ENCODE data around the gene MUCL3.
"Not testable (repeated sequence)": the region's sequence is repeated elsewhere in the genome, so short reads cannot be mapped to it uniquely, and the experiment has no call there.

The MUCL3 gene

GRCh38 chr6:30924040-30924627 lies 16.6 kb upstream of the MUCL3 start:
- H3K79me2 ChIP-seq (ENCODE audit: control insufficient read depth, insufficient read depth, low read length, unreplicated experiment), result not testable (repeated sequence)
- peaks cover 17% of the 10 kb centered on the region; the same call in 1 of the 2 replicates for H3K36me3 ChIP-seq (ENCODE audit: insufficient read depth, low read length)

GRCh38 chr6:30926644-30927043 lies 14.1 kb upstream of the MUCL3 start:
- peaks cover 13% of the 10 kb centered on the region; the same call in 1 of the 2 replicates for H3K36me3 ChIP-seq (ENCODE audit: insufficient read depth, low read length)
- H3K27ac ChIP-seq (ENCODE audit: low read depth, low read length), result no peak overlapping the region
- H2AFZ ChIP-seq (ENCODE audit: low read length, unreplicated experiment), result no peak overlapping the region
- no peak overlapping the region for H3K4me3 ChIP-seq (ENCODE audit: low read depth, low read length)
- no peaks in the 10 kb centered on the region for H3K79me2 ChIP-seq (ENCODE audit: control insufficient read depth, insufficient read depth, low read length, unreplicated experiment)
- H3K27me3 ChIP-seq (ENCODE audit: insufficient read depth, low read length), result no peaks in the 10 kb centered on the region
- H3K4me1 ChIP-seq (ENCODE audit: control insufficient read depth, insufficient read depth, low read length, unreplicated experiment), result peaks cover 5% of the 10 kb centered on the region

More at GRCh38 chr6:30924040-30924627, 16.6 kb upstream of the MUCL3 start:
- not testable (repeated sequence) for H3K4me3 ChIP-seq (ENCODE audit: low read depth, low read length); H3K4me1 ChIP-seq (ENCODE audit: control insufficient read depth, insufficient read depth, low read length, unreplicated experiment); H3K27me3 ChIP-seq (ENCODE audit: insufficient read depth, low read length); H2AFZ ChIP-seq (ENCODE audit: low read length, unreplicated experiment); H3K27ac ChIP-seq (ENCODE audit: low read depth, low read length)

- H3K27ac ChIP-seq (ENCODE audit: low read depth, low read length); H2AFZ ChIP-seq (ENCODE audit: low read length, unreplicated experiment): not testable (repeated sequence)
- peaks cover 13% of the 10 kb centered on the region; the same call in 1 of the 2 replicates for H3K36me3 ChIP-seq (ENCODE audit: insufficient read depth, low read length)
Measured at GRCh38 chr6:30927080-30927479, 13.7 kb upstream of the MUCL3 start.

GRCh38 chr6:30928677-30929076 lies 12.1 kb upstream of the MUCL3 start:
- no peak overlapping the region for H3K4me3 ChIP-seq (ENCODE audit: low read depth, low read length)
- peaks cover 13% of the 10 kb centered on the region; the same call in 1 of the 2 replicates for H3K36me3 ChIP-seq (ENCODE audit: insufficient read depth, low read length)
- peaks cover 5% of the 10 kb centered on the region for H3K4me1 ChIP-seq (ENCODE audit: control insufficient read depth, insufficient read depth, low read length, unreplicated experiment)
- H3K27me3 ChIP-seq (ENCODE audit: insufficient read depth, low read length), result no peaks in the 10 kb centered on the region
- no peak overlapping the region for H2AFZ ChIP-seq (ENCODE audit: low read length, unreplicated experiment)
- H3K27ac ChIP-seq (ENCODE audit: low read depth, low read length), result no peak overlapping the region
- H3K79me2 ChIP-seq (ENCODE audit: control insufficient read depth, insufficient read depth, low read length, unreplicated experiment), result no peaks in the 10 kb centered on the region

More at GRCh38 chr6:30927080-30927479, 13.7 kb upstream of the MUCL3 start:
- not testable (repeated sequence) for H3K79me2 ChIP-seq (ENCODE audit: control insufficient read depth, insufficient read depth, low read length, unreplicated experiment); H3K4me3 ChIP-seq (ENCODE audit: low read depth, low read length); H3K27me3 ChIP-seq (ENCODE audit: insufficient read depth, low read length); H3K4me1 ChIP-seq (ENCODE audit: control insufficient read depth, insufficient read depth, low read length, unreplicated experiment)

- Histone ChIP-seq H3K79me2 (ENCODE audit: control insufficient read depth, insufficient read depth, low read length, unreplicated experiment) (no peaks in the 10 kb centered on the region), H2AFZ (ENCODE audit: low read length, unreplicated experiment) (no peak overlapping the region), H3K27me3 (ENCODE audit: insufficient read depth, low read length) (no peaks in the 10 kb centered on the region), H3K4me3 (ENCODE audit: low read depth, low read length) (no peak overlapping the region), H3K36me3 (ENCODE audit: insufficient read depth, low read length) (peaks cover 13% of the 10 kb centered on the region; the same call in 1 of the 2 replicates), H3K27ac (ENCODE audit: low read depth, low read length) (no peak overlapping the region), H3K4me1 (ENCODE audit: control insufficient read depth, insufficient read depth, low read length, unreplicated experiment) (peaks cover 5% of the 10 kb centered on the region)
Measured at GRCh38 chr6:30930506-30930905, 10.3 kb upstream of the MUCL3 start.

- Histone ChIP-seq H2AFZ (ENCODE audit: low read length, unreplicated experiment) (no peak overlapping the region), H3K4me3 (ENCODE audit: low read depth, low read length) (no peak overlapping the region), H3K27ac (ENCODE audit: low read depth, low read length) (no peak overlapping the region), H3K4me1 (ENCODE audit: control insufficient read depth, insufficient read depth, low read length, unreplicated experiment) (peaks cover 5% of the 10 kb centered on the region), H3K79me2 (ENCODE audit: control insufficient read depth, insufficient read depth, low read length, unreplicated experiment) (no peaks in the 10 kb centered on the region), H3K36me3 (ENCODE audit: insufficient read depth, low read length) (peaks cover 13% of the 10 kb centered on the region; the same call in 1 of the 2 replicates), H3K27me3 (ENCODE audit: insufficient read depth, low read length) (no peaks in the 10 kb centered on the region)
Measured at GRCh38 chr6:30931272-30931671, 9.5 kb upstream of the MUCL3 start.

- peaks cover 13% of the 10 kb centered on the region; the same call in 1 of the 2 replicates for H3K36me3 ChIP-seq (ENCODE audit: insufficient read depth, low read length)
- H3K4me3 ChIP-seq (ENCODE audit: low read depth, low read length), result no peak within 1 kb of the TSS
- H3K27ac ChIP-seq (ENCODE audit: low read depth, low read length), result no peak within 1 kb of the TSS
- no peaks in the 10 kb centered on the region for H3K27me3 ChIP-seq (ENCODE audit: insufficient read depth, low read length)
- H2AFZ ChIP-seq (ENCODE audit: low read length, unreplicated experiment), result no peak within 1 kb of the TSS
- no peaks in the 10 kb centered on the region for H3K79me2 ChIP-seq (ENCODE audit: control insufficient read depth, insufficient read depth, low read length, unreplicated experiment)
- no peaks in the 10 kb centered on the region for H3K4me1 ChIP-seq (ENCODE audit: control insufficient read depth, insufficient read depth, low read length, unreplicated experiment)
Measured at GRCh38 chr6:30931969-30932645, 8.7 kb upstream of the MUCL3 start, which contains the start of gene SFTA2. Gene SFTA2, minus strand, starts transcription at chr6:30932170. Its CDS starts 74 bp downstream, at chr6:30932096.

- Histone ChIP-seq H3K36me3 (ENCODE audit: insufficient read depth, low read length) (peaks cover 11% of the 10 kb centered on the region; the same call in 1 of the 2 replicates), H3K79me2 (ENCODE audit: control insufficient read depth, insufficient read depth, low read length, unreplicated experiment) (no peaks in the 10 kb centered on the region), H3K4me1 (ENCODE audit: control insufficient read depth, insufficient read depth, low read length, unreplicated experiment) (no peaks in the 10 kb centered on the region), H2AFZ (ENCODE audit: low read length, unreplicated experiment) (no peak overlapping the region), H3K27ac (ENCODE audit: low read depth, low read length) (no peak overlapping the region), H3K4me3 (ENCODE audit: low read depth, low read length) (no peak overlapping the region), H3K27me3 (ENCODE audit: insufficient read depth, low read length) (no peaks in the 10 kb centered on the region)
Measured at GRCh38 chr6:30932665-30933365, 8.0 kb upstream of the MUCL3 start.

- Histone ChIP-seq H3K79me2 (ENCODE audit: control insufficient read depth, insufficient read depth, low read length, unreplicated experiment) (no peaks in the 10 kb centered on the region), H3K4me3 (ENCODE audit: low read depth, low read length) (no peak overlapping the region), H2AFZ (ENCODE audit: low read length, unreplicated experiment) (no peak overlapping the region), H3K4me1 (ENCODE audit: control insufficient read depth, insufficient read depth, low read length, unreplicated experiment) (no peaks in the 10 kb centered on the region), H3K27me3 (ENCODE audit: insufficient read depth, low read length) (no peaks in the 10 kb centered on the region), H3K36me3 (ENCODE audit: insufficient read depth, low read length) (no peaks in the 10 kb centered on the region), H3K27ac (ENCODE audit: low read depth, low read length) (no peak overlapping the region)
Measured at GRCh38 chr6:30935018-30935417, 5.8 kb upstream of the MUCL3 start.

- no peaks in the 10 kb centered on the region for H3K36me3 ChIP-seq (ENCODE audit: insufficient read depth, low read length)
- no peak overlapping the region for H2AFZ ChIP-seq (ENCODE audit: low read length, unreplicated experiment)
- H3K79me2 ChIP-seq (ENCODE audit: control insufficient read depth, insufficient read depth, low read length, unreplicated experiment), result no peaks in the 10 kb centered on the region
- H3K27me3 ChIP-seq (ENCODE audit: insufficient read depth, low read length), result no peaks in the 10 kb centered on the region
- peaks cover 2% of the 10 kb centered on the region for H3K4me1 ChIP-seq (ENCODE audit: control insufficient read depth, insufficient read depth, low read length, unreplicated experiment)
- no peak overlapping the region for H3K4me3 ChIP-seq (ENCODE audit: low read depth, low read length)
- H3K27ac ChIP-seq (ENCODE audit: low read depth, low read length), result no peak overlapping the region
Measured at GRCh38 chr6:30937265-30937664, 3.5 kb upstream of the MUCL3 start.
